Measurements from ENCODE around the gene CLEC2A.

The CLEC2A gene

DNA sequence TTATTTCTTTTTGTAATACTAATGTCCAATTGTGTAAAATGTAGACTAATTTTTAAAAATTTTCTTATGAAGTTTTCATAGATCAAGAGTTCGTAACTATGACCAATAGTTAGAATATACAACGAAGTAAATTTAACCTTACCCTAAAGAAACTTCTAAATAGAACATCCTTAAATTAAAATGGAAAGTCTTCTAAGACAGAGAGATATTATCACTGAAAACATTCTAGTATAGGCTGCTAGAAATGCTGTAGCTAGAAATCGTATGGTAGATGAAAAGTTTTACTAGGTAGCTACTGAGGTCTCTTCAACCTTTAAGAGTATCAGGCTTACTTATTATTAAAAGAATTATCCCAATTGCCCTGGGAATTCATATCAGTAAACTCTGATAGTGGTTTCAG is 925 bp downstream of the CLEC2A start:
- no peak for DNase-seq

GRCh38 chr12:9928607-9929006 is 3.6 kb downstream of the CLEC2A start:
- no peak for DNase-seq

GRCh38 chr12:9926876-9927275 is 5.3 kb downstream of the CLEC2A start:
- no peak for DNase-seq

DNA sequence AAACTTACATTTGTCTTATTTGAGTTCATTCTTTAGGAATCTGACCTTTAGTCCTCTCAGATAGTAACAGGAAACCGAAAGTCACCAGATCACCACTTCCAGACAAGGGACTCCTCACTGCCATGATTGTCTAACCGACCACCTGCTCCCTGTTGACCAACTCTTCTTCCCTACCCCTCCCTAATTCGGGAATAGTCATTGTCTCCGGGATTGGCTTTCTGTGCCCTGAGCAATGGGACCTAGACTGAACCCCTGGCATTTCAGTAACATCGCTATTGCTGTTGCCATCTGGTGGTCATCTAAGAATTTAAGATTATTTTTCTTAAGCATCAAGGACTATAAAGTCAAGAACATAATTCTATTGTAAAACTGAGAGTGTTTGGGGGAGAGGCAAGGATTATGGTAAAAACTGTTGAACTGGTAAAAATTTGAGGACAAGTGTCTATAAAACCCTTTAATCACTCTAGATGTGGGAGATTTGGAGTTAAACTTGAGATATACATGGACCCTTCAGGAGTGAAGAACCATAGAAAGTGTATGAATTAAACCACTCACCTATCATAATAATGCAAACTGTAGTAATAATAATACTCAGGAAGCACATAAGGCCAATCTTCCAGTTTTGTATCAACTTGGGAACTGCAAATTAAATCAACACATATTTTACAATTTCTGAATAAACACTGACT is 6.3 kb downstream of the CLEC2A start:
- DNase-seq, result no peak

DNA sequence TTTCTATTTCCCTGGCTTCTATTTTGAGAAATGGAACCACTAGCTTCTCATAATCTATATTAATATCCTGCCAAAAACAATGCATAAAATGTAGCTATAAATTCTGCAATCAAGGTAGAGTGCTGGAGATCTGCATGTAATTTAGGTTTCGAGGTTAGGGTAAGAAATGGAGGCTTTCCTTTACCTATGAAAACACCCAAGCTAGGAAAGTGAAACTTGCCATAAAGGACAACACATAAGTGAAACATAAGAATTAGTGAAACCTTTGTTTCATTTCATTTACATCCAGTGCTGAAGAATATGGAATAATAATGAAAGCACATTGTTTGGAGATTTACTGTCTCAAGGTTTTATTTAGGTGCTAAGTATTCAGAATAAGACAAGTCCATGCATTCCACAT is 9.7 kb downstream of the CLEC2A start:
- no peak for DNase-seq

DNA sequence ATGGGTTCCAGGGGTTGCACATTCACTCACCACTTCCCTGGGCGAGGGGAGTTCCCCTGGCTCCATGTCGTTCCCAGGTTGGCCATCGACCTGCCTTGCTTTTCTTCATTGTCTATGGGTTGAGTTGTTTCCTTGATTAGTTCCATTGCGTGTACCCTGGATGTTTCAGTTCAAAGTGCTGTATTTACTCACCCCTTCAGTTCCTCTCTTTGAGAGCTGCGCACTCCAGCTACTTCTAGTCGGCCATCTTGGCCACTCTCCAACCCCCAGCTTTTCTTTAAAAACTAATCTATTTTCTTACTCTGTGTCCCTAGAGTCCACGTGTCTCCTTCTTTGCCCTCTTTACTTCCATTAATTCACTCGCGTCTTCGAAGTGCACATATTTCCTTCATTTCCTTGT is 11.7 kb downstream of the CLEC2A start:
- DNase-seq, result no peak

DNA sequence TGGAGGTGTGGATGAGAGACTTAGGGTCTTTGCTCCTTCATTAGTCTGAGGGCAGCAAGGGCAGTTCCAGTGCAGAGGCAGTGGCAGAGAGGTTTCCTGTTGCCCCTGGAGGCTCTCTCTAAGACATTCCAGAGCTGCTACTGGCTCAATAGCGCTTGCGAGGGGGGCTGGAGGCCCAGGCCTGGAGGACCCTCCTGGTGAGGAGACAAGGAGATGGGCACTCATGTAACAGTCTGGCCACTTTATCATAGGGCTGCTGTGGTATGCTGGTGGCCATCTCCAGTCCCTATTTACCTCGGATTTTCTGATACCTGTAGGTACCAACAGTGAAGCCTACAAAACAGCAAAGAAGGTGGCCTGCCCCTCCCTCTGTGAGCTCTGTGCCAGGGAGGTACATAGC is 12.7 kb downstream of the CLEC2A start:
- no peak for DNase-seq

DNA sequence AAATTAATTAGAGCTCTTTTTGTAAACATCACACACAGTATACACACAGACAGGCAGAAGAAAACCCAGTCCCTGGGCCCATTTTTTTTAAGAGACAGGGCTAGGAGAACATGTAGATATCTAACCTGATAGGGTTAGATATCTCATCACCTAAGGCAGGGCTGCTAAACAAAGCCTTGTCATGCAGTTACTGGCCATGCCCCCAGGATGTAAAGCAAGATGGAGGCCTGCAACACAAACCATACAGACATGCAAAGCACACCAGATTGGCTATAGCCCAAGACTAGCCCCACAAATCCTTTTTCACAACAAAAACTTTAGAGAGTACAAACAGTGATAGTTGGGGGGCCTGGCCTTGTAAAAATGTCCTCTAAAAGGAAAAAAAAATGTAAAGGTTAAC is 20.5 kb downstream of the CLEC2A start:
- no peak for DNase-seq

- DNase-seq, result no peak
These were observed 21.3 kb downstream of the CLEC2A start for GRCh38 chr12:9910716-9911421.

DNA sequence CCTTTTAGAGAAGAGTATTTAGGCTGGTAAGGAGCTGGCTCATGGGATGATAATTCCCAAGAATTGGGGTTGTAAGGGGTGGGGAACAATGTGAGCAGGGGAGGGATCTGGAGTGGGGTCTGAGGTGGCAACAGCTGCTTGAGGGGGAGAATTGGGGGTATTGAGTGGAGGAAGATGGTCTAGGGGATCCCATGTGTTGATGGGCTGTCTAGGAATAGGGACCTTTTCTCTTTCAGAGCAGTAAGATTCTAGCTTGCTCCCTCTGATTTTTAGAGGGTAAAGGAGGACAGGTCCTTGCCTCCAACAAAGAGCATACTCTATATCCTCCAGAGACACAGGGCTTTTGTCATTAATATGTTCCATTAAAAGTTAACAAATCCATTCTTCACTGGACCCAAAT is 22.4 kb downstream of the CLEC2A start:
- DNase-seq, result no peak

- DNase-seq, result no peak
These were observed 23.8 kb downstream of the CLEC2A start for GRCh38 chr12:9908350-9908749.

GRCh38 chr12:9907769-9908168 is 24.4 kb downstream of the CLEC2A start:
- DNase-seq, result no peak

- DNase-seq, result no peak
These were observed 25.3 kb downstream of the CLEC2A start for GRCh38 chr12:9906873-9907272.

- no peak for DNase-seq
These were observed 29.5 kb downstream of the CLEC2A start for GRCh38 chr12:9902539-9903228.

- no peak for DNase-seq
These were observed 31.2 kb downstream of the CLEC2A start for GRCh38 chr12:9900930-9901329.

- DNase-seq, result no peak
These were observed 33.0 kb downstream of the CLEC2A start for GRCh38 chr12:9899209-9899608.

DNA sequence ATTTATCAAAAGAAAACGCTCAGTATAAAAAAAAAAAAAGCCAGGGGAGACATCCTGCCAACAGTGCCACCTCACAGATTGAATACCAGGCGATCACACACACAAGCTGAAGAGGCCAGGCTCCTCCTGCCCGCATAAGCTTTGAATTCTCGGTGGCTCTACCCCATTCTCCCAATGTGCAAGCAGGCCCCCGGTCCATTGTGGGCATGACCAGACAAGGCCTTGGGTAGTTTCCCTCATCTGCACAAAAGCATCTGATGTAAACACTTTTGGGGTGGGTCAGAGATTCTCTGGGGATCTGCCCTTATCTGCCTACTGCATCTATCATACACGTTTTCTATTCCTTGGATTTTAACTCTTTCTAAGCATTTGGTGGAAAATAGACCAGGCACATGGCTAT is 34.6 kb downstream of the CLEC2A start:
- no peak for DNase-seq

GRCh38 chr12:9895215-9895971 is 36.8 kb downstream of the CLEC2A start:
- no peak for DNase-seq

DNA sequence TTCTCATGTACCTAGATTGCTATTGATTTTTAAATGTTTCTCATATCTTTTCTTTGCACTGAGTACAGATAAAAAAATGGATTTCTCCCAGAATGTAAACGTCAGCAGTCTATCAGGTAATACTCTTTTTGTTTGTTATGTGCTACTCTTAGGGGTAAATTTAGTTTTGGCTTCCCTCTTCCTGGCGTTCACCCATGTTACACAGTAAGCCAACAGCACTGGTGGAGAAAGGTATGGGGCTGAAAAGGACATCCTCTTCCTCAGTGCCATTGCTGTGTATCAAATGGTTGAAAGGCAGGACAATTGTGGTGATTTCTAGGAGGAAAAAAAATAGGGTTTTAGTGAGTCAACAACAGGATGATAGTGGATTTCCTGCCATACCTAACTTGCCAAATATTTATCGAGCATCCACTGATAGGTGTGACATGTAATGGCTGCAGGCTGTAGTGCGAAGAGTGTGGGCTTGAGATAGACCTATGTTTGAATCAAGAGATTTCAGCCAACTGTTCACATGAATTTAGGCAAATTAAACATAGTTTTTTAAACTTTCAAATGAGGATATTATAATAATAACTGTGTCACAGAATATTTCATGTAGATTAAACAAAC is 43.4 kb downstream of the CLEC2A start:
- DNase-seq, result no peak

- DNase-seq, result no peak
These were observed 49.0 kb downstream of the CLEC2A start for GRCh38 chr12:9883175-9883574.

GRCh38 chr12:9881988-9882387 is 50.2 kb downstream of the CLEC2A start:
- DNase-seq, result no peak

DNA sequence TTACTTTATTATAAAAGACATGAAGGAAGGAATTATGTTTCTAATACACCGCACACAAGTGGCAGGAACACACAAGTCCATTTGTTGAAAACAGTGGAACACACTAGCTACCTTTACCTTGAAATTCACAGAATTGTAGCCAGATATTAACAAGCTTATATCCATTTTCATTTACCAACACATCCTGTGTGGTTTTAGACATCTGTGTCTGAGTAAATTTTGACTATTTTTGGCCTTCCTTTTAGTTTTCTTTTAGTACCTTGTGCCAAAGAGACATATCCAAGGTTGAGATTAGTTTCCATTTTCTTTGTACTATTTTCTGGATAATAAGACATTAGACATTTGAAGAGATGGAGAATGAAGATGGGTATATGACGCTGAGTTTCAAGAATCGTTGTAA is 50.9 kb downstream of the CLEC2A start, which contains the start of gene KLRF2:
KLRF2 (plus strand) TSS at position 244 of the 400 bp plus-strand sequence; CDS start at position 351, 107 bp downstream.
- no peak for DNase-seq

DNA sequence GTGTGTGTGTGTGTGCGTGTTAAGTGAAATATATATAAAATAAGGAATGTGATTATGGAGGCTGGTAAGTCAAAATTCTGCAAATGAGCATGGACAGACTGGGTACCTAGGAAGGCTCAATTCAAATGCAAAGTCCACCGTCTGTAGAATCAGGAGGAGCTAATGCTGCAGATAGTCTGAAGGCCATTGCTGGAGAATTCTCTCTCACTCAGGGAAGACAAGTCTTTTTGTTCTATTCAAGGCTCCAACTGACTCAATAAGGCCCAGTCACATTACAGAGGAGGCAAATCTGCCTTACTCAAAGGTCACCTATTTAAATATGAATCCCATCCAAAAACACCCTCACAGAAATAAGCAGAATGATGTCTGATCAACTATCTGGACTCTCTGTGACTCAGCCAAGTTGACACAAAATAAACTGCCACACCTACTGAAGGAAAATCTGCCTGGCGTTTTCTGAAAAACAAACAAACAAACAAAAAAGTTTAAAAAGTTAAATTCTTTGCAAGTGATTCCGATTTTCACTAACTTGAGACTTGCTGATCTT is 51.6 kb downstream of the CLEC2A start:
- DNase-seq, result no peak

All from NCI-H446 treated with DMSO at 0.1 percent for 48 hours (cell line).